LHCN-M2 (cell line): ENCODE measurements around the gene PTPRN2. TPM values are rescaled to one million over a fixed set of nuclear protein-coding genes. Genes with fewer than 3 reads are reported as not detected.

Experiments used
- DNase-seq: peaks from one replicate; pipeline ENCODE4 v3.0.0-alpha.2; 2012; ENCODE audit warnings: low read depth
- total RNA-seq: library from RNA; depleted of rRNA; stranded (reverse); fragments of >200 nt; gene quantifications from 2 replicates; pipeline ENCODE4 v1.2.3, GENCODE V29; 2014

PTPRN2 gene
- total RNA-seq, 1 experiment from 2014 or later, result 0.11 TPM

DNA sequence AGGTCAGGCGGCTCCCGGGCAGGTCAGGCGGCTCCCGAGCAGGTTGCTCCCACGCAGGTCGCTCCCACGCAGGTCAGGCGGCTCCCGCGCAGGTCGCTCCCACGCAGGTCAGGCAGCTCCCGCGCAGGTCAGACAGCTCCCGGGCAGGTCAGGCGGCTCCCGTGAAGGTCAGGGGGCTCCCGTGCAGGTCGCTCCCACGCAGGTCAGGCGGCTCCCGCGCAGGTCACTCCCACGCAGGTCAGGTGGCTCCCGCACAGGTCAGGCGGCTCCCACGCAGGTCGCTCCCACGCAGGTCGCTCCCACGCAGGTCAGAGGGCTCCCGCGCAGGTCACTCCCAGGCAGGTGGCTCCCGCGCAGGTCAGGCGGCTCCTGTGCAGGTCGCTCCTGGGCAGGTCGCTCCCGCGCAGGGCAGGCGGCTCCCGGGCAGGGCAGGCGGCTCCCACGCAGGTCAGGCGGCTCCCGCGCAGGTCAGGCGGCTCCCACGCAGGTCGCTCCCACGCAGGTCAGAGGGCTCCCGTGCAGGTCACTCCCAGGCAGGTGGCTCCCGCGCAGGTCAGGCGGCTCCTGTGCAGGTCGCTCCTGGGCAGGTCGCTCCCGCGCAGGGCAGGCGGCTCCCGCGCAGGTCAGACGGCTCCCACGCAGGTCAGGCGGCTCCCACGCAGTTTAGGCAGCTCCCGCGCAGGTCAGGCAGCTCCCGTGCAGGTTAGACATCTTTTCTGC, 30.7 kb downstream of the PTPRN2 start:
- DNase-seq, result no peak

- no peak for DNase-seq
Measured at GRCh38 chr7:158555034-158555520, 32.5 kb downstream of the PTPRN2 start.

- no peak for DNase-seq
Measured at GRCh38 chr7:158550886-158551452, 36.7 kb downstream of the PTPRN2 start.

- no peak for DNase-seq
Measured at GRCh38 chr7:158550394-158550700, 37.3 kb downstream of the PTPRN2 start.

DNA sequence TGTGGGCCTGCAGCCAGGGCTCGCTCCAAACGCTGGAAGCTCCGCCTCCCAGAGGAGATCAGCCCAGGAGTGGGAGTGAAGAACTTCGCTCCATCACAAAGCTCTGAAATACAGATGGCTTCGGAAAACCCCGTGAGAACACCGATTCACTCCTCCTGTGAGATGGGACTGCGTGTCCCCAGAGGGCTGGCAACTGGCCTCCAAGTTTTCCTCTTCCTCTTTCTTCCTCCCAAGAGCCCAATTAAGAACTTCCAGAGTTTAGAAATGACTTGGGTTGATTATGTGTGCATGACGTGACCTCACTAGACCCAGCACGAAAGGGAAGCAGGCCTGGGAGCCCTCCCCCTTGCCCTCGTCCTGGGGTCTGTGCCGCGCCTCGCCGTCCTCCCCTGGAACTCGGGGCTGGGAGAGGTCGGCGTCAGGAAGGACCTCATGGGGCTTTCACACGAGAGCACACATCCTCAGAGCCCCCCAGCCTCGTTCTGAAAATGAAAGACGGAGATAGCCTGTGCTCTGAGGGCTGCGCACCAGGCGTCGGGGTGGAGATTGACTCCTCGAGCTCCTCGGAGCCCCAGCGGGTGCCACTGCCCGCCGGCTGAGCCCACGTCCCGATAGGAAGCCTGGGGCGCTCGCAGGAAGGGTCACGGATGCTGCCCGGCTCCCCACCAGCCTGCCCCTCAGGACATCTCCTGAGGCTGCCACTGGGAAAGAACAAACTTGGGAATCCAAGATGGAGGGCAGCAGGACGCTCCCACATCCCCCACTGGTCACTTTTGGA, 37.8 kb downstream of the PTPRN2 start:
- DNase-seq, result no peak

DNA sequence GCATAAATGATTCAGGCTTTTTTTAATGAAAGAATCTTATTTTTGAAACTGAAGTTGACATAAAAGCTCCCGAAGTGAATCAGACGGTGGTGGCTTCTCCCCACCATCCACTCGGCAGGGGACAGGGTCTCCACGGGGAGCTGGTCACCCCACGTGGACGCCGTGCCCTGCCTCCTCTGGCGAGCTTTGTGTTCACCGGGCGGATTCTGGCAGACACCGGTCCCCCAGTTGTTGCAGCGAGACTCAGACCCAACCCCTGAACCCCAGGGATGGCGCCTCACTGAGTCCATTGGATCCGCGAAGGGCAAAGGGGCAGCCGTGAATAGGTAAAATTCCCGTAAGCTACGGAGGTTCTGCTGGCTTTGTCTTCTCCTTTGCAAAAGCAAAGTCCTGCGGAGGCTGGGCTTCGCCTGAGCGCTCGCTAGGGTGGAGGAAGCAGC, 38.4 kb downstream of the PTPRN2 start:
- DNase-seq, result no peak

- no peak for DNase-seq
Measured at GRCh38 chr7:158548726-158549125, 38.9 kb downstream of the PTPRN2 start.

DNA sequence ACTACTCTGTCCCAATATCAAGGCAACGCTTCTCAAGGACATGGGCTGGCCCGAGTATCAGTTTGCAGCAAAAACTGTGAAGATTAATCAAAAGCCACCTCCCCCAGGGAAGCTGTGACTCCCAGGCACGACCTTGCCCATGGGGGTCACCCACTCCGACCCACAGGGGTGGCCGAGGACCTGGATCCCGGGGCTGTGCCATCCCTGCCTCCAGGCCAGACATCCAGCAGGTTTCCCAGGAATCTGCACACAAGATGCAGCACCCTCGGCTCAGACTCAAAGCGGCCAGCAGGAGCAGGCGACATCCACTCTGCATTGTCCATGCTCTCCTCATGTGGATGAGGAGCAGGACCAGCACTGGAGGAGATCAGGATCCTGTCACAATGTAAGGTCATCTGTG, 39.8 kb downstream of the PTPRN2 start:
- no peak for DNase-seq

- DNase-seq, result no peak
Measured at GRCh38 chr7:158546626-158547025, 41.0 kb downstream of the PTPRN2 start.

GRCh38 chr7:158546214-158546613, 41.4 kb downstream of the PTPRN2 start:
- no peak for DNase-seq

- no peak for DNase-seq
Measured at GRCh38 chr7:158544708-158545107, 42.9 kb downstream of the PTPRN2 start.

GRCh38 chr7:158543840-158544239, 43.8 kb downstream of the PTPRN2 start:
- DNase-seq, result no peak

GRCh38 chr7:158542651-158543566, 44.7 kb downstream of the PTPRN2 start:
- no peak for DNase-seq

- no peak for DNase-seq
Measured at GRCh38 chr7:158541346-158542010, 46.1 kb downstream of the PTPRN2 start.

- DNase-seq, result no peak
Measured at GRCh38 chr7:158539711-158540146, 47.9 kb downstream of the PTPRN2 start.

DNA sequence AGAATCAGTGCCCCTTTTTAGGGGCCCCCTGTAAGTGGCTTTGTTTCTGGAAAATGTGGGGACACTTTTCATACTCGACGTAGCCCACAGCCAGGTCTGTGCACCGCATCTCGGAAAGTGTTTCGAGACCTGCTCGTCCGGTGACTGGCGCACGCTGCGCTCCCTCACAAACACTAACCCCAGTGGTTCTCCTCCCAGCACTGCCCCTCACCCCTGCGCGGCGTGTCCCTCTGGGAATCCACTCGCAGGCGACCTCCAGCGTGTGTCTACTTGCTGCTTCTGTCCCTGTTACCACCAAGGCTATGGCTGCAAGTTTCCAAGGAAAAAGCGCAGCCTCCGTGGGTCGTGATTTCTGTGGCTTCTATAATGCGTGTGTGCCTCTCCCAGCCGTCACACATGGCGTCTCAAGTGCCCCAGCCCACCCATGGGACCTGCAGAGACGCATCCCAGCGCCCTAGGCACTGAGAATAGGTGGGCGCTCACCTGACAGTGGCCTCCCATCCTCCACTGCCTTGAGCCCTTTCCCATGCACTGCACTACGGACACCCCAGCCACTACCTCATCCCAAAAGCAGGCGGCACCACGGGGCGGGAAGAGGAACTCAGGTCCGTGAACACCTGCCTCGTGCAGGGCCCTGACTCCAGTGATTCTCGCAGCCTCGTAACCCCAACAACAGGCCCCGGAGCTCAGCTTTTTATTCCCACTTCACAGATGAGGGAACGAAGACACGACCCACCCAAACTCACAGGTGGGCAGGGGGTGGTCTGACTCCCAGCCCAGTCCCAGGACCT, 49.3 kb downstream of the PTPRN2 start:
- no peak for DNase-seq

DNA sequence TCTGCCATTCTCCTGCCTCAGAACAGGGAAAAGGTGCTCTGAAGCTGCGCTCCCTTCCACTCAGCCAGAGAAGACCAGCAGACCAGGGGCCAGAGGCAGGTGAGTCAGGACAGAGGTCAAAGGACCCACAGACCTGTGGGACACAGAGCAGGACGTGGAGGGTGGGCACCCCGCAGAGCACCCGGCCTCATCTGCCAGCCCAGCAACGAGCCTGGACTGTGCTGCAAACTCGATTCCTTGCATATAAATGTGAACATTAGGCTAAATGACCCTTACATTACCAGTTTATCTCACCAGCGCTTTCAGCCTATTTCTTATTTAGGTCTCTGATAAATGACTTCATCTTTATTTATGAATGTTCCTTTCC, 50.1 kb downstream of the PTPRN2 start:
- no peak for DNase-seq

- no peak for DNase-seq
Measured at GRCh38 chr7:158536871-158537515, 50.6 kb downstream of the PTPRN2 start.

GRCh38 chr7:158535079-158535478, 52.5 kb downstream of the PTPRN2 start:
- no peak for DNase-seq

GRCh38 chr7:158534598-158534997, 53.0 kb downstream of the PTPRN2 start:
- DNase-seq, result no peak
